ENCODE results near the gene ADNP. TPM values are rescaled to one million over a fixed set of nuclear protein-coding genes. Genes with fewer than 3 reads are reported as not detected.

The ADNP gene
- total and polyA plus RNA-seq, 2 of the 13 experiments (the other 11 are each of a cell fraction or from before 2014, with no cell fraction given), result 21.0 to 21.5 TPM

DNA sequence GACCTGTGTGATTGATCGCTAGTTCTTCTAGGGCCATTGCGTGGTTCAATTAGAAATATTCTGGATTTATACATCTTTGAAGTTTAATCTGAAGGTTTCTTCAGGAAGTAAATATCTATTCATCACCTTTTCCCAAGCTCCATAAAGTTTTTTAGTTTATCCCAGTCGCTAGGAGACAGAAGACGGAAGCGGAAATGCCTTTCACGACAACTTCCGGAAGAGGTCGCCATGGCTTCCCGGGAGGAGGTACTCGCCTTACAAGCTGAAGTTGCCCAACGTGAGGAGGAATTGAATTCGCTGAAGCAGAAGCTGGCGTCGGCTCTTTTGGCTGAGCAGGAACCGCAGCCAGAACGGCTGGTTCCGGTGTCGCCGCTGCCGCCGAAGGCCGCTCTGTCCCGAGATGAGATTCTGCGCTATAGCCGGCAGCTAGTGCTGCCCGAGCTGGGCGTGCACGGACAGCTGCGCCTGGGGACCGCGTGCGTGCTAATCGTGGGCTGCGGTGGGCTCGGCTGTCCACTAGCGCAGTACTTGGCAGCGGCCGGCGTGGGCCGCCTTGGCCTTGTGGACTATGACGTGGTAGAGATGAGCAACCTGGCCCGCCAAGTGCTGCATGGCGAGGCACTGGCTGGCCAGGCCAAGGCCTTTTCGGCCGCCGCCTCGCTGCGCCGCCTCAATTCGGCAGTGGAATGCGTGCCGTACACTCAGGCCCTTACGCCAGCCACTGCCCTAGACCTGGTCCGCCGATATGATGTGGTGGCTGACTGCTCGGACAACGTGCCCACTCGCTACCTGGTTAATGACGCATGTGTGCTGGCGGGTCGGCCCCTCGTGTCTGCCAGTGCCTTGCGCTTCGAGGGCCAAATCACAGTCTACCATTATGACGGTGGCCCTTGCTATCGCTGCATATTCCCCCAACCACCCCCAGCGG is 27.6 kb upstream of the ADNP start, which contains the start of gene MOCS3 (continued):
- TF ChIP-seq BCL6 (CRISPR knock-in tag; IDR thresholded peaks at IDR 0.05), result no peak
- TF ChIP-seq ZFAT (CRISPR knock-in tag; conservative IDR thresholded peaks at IDR 0.05), result 0 out of 2 replicates have a peak, but pooled peaks have one; percentile 66
- TF ChIP-seq IRX3 (CRISPR knock-in tag; IDR thresholded peaks at IDR 0.05; ENCODE audit: borderline replicate concordance, low read depth), result no peak; the same call in 1 of the 2 replicates
- no peak; the same call in 1 of the 2 replicates for TF ChIP-seq THAP7 (CRISPR knock-in tag; IDR thresholded peaks at IDR 0.05)
- no peak; the same call in 1 of the 2 replicates for TF ChIP-seq ZSCAN25 (CRISPR knock-in tag; IDR thresholded peaks at IDR 0.05)
- peak; percentile 41; the same call in 1 of the 2 replicates for TF ChIP-seq ZKSCAN8 (CRISPR knock-in tag; IDR thresholded peaks at IDR 0.05; ENCODE audit: borderline replicate concordance)
- TF ChIP-seq CENPT (CRISPR knock-in tag; IDR thresholded peaks at IDR 0.05; ENCODE audit: low read depth), result 0 out of 2 replicates have a peak, but pooled peaks have one; percentile 2
- TF ChIP-seq NCOA1 (CRISPR knock-in tag; IDR thresholded peaks at IDR 0.05), result peak; percentile 87
- no peak for TF ChIP-seq HINFP (CRISPR knock-in tag; IDR thresholded peaks at IDR 0.05; ENCODE audit: low read depth)
- TF ChIP-seq, protein P1, sequence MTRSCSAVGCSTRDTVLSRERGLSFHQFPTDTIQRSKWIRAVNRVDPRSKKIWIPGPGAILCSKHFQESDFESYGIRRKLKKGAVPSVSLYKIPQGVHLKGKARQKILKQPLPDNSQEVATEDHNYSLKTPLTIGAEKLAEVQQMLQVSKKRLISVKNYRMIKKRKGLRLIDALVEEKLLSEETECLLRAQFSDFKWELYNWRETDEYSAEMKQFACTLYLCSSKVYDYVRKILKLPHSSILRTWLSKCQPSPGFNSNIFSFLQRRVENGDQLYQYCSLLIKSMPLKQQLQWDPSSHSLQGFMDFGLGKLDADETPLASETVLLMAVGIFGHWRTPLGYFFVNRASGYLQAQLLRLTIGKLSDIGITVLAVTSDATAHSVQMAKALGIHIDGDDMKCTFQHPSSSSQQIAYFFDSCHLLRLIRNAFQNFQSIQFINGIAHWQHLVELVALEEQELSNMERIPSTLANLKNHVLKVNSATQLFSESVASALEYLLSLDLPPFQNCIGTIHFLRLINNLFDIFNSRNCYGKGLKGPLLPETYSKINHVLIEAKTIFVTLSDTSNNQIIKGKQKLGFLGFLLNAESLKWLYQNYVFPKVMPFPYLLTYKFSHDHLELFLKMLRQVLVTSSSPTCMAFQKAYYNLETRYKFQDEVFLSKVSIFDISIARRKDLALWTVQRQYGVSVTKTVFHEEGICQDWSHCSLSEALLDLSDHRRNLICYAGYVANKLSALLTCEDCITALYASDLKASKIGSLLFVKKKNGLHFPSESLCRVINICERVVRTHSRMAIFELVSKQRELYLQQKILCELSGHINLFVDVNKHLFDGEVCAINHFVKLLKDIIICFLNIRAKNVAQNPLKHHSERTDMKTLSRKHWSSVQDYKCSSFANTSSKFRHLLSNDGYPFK (CRISPR knock-in tag; IDR thresholded peaks at IDR 0.05; ENCODE audit: borderline replicate concordance), result peak; percentile 80; the same call in 1 of the 2 replicates
- TF ChIP-seq ZNF557 (CRISPR knock-in tag; IDR thresholded peaks at IDR 0.05), result peak; percentile 92
- no peak for TF ChIP-seq CENPBD1 (CRISPR knock-in tag; IDR thresholded peaks at IDR 0.05; ENCODE audit: borderline replicate concordance, low read depth)
- TF ChIP-seq LCORL (IDR thresholded peaks at IDR 0.05), result no peak
- peak; percentile 71 for TF ChIP-seq LCORL (CRISPR knock-in tag; IDR thresholded peaks at IDR 0.05)
- TF ChIP-seq MAX (IDR thresholded peaks at IDR 0.05), result peak; percentile 69
- TF ChIP-seq MYNN (CRISPR knock-in tag; IDR thresholded peaks at IDR 0.05; ENCODE audit: low read depth), result peak; percentile 9; the same call in 1 of the 2 replicates
- peak; percentile 74 for TF ChIP-seq ZNF230 (CRISPR knock-in tag; IDR thresholded peaks at IDR 0.05)
- TF ChIP-seq DZIP1 (CRISPR knock-in tag; IDR thresholded peaks at IDR 0.05), result no peak
- no peak for TF ChIP-seq ZNF10 (CRISPR knock-in tag; IDR thresholded peaks at IDR 0.05; ENCODE audit: borderline replicate concordance, low read depth)

Data from HepG2 (cell line).